Retina (tissue), 1 donor: ENCODE measurements around the gene FAM83B.
"Not testable (repeated sequence)": the region's sequence is repeated elsewhere in the genome, so short reads cannot be mapped to it uniquely, and the experiment has no call there.

Source experiments
- DNase-seq: peaks from one replicate; pipeline ENCODE4 v3.0.0-alpha.2; 2016

FAM83B gene

GRCh38 chr6:54860739-54861138, 14.2 kb downstream of the FAM83B start:
- DNase-seq, result no peak

- DNase-seq, result no peak
These were observed 15.5 kb downstream of the FAM83B start for GRCh38 chr6:54861905-54862616.

DNA sequence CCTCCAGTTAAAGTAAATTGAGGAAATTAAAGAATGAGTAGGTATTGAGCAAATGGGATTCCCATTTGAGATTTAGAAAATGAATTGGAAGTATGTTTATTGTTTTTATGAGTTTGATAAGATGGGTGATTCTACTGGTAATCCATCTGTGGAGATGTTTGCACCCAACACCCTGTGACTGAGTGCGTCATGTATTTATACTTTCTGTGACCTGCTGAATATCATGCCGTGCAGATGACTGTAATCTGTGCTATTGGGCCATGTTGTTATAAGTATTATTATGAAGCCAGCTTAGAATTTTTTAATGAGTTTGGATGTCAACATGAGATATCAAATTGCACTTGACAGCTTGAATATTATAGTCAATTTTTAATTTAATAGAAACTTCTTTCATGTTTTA, 17.7 kb downstream of the FAM83B start:
- DNase-seq, result no peak

- DNase-seq, result no peak
These were observed 18.6 kb downstream of the FAM83B start for GRCh38 chr6:54865091-54865631.

DNA sequence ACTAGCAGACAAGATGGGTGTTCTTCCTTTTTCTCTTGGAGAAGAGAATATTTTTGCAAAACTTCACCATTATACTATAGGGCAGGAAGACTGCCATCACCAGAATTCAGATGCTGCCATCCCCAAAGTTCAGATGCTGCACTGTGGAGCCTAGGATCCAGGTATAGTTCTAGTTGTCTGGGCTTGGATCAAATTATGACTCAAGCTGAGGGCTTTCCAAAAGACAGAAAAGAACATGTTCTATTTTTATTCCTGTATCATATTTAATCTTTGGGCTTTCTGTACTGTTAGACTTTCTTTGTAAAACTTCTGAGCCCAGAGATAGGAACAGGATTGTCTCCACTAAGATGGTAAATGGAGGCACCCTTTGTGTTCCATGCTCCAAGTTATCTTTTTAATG, 22.0 kb downstream of the FAM83B start:
- DNase-seq, result no peak

- no peak for DNase-seq
These were observed 27.0 kb downstream of the FAM83B start for GRCh38 chr6:54873599-54873998.

- DNase-seq, result no peak
These were observed 27.9 kb downstream of the FAM83B start for GRCh38 chr6:54874349-54875048.

- DNase-seq, result no peak
These were observed 29.0 kb downstream of the FAM83B start for GRCh38 chr6:54875539-54875938.

DNA sequence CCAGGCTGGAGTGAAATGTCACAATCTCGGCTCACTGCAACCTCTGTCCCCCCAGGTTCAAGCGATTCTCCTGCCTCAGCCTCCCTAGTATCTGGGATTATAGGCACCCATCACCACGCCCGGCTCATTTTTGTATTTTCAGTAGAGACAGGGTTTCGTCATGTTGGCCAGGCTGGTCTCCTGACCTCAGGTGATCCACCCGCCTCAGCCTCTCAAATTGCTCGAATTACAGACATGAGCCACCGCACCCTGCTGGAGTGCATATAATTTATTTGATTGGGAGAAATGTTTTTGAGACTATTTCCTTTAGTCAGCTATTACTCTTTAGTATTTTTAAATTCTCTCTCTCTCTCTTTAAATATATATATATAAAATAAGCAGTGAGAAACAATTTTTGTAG, 29.8 kb downstream of the FAM83B start:
- no peak for DNase-seq

DNA sequence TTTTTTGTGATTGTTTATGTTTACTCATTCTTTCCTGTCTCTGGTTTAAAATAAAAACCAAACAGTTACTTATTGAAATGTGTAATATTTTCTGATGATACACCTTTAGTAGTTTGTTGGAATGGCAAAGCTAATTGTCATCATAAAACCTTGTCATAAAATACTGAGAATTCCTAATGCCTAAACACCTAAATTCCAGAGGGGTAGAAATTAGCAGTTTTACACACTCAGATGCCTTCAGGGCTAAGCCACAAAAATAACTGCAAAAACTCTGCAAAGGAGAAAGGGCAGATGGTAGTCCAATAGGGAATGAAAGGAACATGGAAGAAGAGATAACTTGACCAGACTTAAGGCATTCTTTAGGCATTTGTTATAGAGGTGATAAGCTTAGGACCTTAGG, 30.3 kb downstream of the FAM83B start:
- no peak for DNase-seq

DNA sequence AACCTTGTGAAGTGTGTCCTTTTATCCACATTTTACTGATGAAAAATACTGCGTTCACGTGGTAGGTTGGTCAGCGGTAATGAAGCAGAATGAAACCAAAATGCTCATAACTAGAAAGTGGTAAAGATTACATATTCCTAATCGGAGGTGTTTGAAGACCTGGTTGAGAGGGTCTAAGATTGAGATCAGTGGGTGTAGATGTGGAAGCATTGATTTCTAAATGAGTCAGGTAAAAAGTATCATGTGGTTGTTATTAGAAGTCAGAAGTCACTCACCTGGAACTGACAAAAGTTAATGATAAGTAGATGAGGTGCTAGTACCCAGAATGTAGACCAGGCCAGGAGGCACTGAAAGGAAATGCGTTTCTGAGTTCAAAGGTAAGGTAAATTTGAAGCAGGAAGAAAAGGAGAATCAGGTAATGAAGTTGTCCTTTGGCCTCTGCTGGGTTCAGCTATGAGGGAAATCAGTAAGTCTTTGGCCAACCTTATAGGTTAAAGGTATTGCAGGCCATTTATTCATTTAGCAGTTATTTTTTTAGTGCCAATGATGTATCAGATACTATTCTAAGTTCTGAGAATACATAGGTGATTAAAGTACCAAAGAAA, 31.2 kb downstream of the FAM83B start:
- no peak for DNase-seq

- DNase-seq, result no peak
These were observed 32.1 kb downstream of the FAM83B start for GRCh38 chr6:54878718-54879117.

- no peak for DNase-seq
These were observed 32.8 kb downstream of the FAM83B start for GRCh38 chr6:54879188-54879985.

- DNase-seq, result no peak
These were observed 34.6 kb downstream of the FAM83B start for GRCh38 chr6:54881067-54881730.

DNA sequence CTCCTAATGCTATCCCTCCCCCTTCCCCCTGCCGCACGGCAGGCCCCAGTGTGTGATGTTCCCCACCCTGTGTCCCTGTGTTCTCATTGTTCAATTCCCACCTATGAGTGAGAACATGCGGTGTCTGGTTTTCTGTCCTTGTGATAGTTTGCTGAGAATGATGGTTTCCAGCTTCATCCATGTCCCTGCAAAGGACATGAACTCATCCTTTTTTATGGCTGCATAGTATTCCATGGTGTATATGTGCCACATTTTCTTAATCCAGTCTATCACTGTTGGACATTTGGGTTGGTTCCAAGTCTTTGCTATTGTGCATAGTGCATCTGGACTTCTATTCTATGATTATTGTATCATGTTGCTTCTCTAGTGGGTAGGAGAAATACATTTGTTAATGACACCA, 35.3 kb downstream of the FAM83B start:
- DNase-seq, result not testable (repeated sequence)

DNA sequence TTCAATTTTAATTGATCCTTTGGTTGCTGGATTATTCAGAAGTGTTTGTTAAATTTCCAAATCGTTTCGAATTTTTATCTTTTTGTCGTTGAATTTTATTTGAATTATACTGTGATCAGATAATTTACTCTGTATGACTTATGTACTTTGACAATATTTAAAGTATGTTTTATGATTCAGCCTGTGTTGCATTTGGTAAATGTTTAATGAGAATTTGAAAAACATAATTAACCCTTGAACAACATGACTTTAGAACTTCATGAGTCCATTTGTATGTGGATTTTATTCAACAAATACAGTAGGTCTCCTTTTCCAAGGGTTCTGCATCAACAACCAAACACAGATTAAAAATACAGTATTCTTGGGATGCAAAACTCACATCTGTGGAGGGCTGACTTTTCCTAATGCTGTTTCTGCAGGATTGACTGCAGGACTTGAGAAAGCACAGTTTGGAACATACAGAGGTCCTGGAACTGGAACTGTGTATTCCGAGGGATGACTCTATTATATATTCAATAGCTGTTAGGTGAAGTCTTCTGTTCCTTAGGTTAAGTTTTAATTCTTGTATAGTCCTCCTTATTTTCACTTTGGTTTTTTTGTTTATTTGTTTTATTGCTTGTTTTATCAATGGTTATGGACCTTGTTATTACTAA, 40.5 kb downstream of the FAM83B start:
- DNase-seq, result no peak

- no peak for DNase-seq
These were observed 45.0 kb downstream of the FAM83B start for GRCh38 chr6:54891536-54891935.

GRCh38 chr6:54892831-54893230, 46.3 kb downstream of the FAM83B start:
- DNase-seq, result no peak

DNA sequence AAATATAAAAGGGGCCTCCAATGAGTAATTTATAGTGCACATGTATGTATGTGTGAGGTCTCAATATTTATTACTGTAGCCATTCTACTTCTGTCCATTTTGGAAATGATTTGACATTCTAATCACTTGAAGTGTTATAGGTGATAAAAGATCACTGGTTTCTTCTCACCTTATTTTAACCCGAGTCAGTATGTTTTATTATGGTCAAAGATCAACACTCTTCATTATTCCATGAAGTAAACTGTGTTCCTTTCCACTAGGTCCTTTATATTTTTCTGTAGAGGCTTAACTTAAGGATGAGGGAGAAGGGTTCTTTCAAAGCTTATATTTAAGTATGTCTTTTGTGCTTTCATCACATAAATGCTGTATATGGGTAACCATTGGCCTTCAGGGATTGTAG, 47.2 kb downstream of the FAM83B start:
- no peak for DNase-seq

- DNase-seq, result no peak
These were observed 49.7 kb downstream of the FAM83B start for GRCh38 chr6:54896302-54896701.

- DNase-seq, result no peak
These were observed 51.1 kb downstream of the FAM83B start for GRCh38 chr6:54897462-54898189.
